ENCODE data around the gene ADAMTS2. TPM values are rescaled to one million over a fixed set of nuclear protein-coding genes. Genes with fewer than 3 reads are reported as not detected.

The ADAMTS2 gene
- total and polyA plus RNA-seq, 4 donors, result 12.5 to 27.1 (median 19.7) TPM

GRCh38 chr5:179258001-179258921, 87.0 kb downstream of the ADAMTS2 start:
- no peaks in the 10 kb centered on the region for H3K27me3 ChIP-seq (ENCODE audit: control insufficient read depth, insufficient read depth, low read length)
- peaks cover 8% of the 10 kb centered on the region for H3K36me3 ChIP-seq (ENCODE audit: control insufficient read depth, insufficient read depth, low read length)
- H3K4me1 ChIP-seq (ENCODE audit: control insufficient read depth, insufficient read depth, low read length), result peaks cover 58% of the 10 kb centered on the region
- H3K4me3 ChIP-seq (ENCODE audit: low read depth, low read length), result no peak overlapping the region
- H3K27ac ChIP-seq (ENCODE audit: low read depth, low read length), result peak overlapping the region; percentile 48
- no peak for DNase-seq (ENCODE audit: low read depth in 4 of 6, low spot score in 6 of 6)
- WGBS (ENCODE audit: insufficient coverage), result 83% methylated on average over 21 of the region's 23 CpGs
- H3K9me3 ChIP-seq (ENCODE audit: control insufficient read depth, insufficient read depth, low read length), result no peaks in the 10 kb centered on the region

- peaks cover 8% of the 10 kb centered on the region for H3K36me3 ChIP-seq (ENCODE audit: control insufficient read depth, insufficient read depth, low read length)
- H3K9me3 ChIP-seq (ENCODE audit: control insufficient read depth, insufficient read depth, low read length), result no peaks in the 10 kb centered on the region
- peaks cover 58% of the 10 kb centered on the region for H3K4me1 ChIP-seq (ENCODE audit: control insufficient read depth, insufficient read depth, low read length)
- no peak overlapping the region for H3K4me3 ChIP-seq (ENCODE audit: low read depth, low read length)
- WGBS (ENCODE audit: insufficient coverage), result 75% methylated on average over 29 of the region's 29 CpGs
- no peaks in the 10 kb centered on the region for H3K27me3 ChIP-seq (ENCODE audit: control insufficient read depth, insufficient read depth, low read length)
- H3K27ac ChIP-seq (ENCODE audit: low read depth, low read length), result peak overlapping the region; percentile 48
- peak in 1 of 6 donors; percentile 77 for DNase-seq (ENCODE audit: low read depth in 4 of 6, low spot score in 6 of 6)
These were observed 88.0 kb downstream of the ADAMTS2 start for GRCh38 chr5:179257176-179257682.

- Histone ChIP-seq H3K4me3 (ENCODE audit: low read depth, low read length) (no peak overlapping the region), H3K36me3 (ENCODE audit: control insufficient read depth, insufficient read depth, low read length) (peaks cover 8% of the 10 kb centered on the region), H3K27ac (ENCODE audit: low read depth, low read length) (peak overlapping the region; percentile 48), H3K4me1 (ENCODE audit: control insufficient read depth, insufficient read depth, low read length) (peaks cover 54% of the 10 kb centered on the region), H3K27me3 (ENCODE audit: control insufficient read depth, insufficient read depth, low read length) (no peaks in the 10 kb centered on the region), H3K9me3 (ENCODE audit: control insufficient read depth, insufficient read depth, low read length) (no peaks in the 10 kb centered on the region)
- peak in 1 of 6 donors; percentile 47 for DNase-seq (ENCODE audit: low read depth in 4 of 6, low spot score in 6 of 6)
- 82% methylated on average over 19 of the region's 23 CpGs for WGBS (ENCODE audit: insufficient coverage)
These were observed 88.7 kb downstream of the ADAMTS2 start for GRCh38 chr5:179256328-179257175.

GRCh38 chr5:179255527-179256327, 89.5 kb downstream of the ADAMTS2 start:
- Histone ChIP-seq H3K36me3 (ENCODE audit: control insufficient read depth, insufficient read depth, low read length) (peaks cover 8% of the 10 kb centered on the region), H3K4me1 (ENCODE audit: control insufficient read depth, insufficient read depth, low read length) (peaks cover 47% of the 10 kb centered on the region), H3K27me3 (ENCODE audit: control insufficient read depth, insufficient read depth, low read length) (no peaks in the 10 kb centered on the region), H3K27ac (ENCODE audit: low read depth, low read length) (peak overlapping the region; percentile 48), H3K4me3 (ENCODE audit: low read depth, low read length) (no peak overlapping the region), H3K9me3 (ENCODE audit: control insufficient read depth, insufficient read depth, low read length) (no peaks in the 10 kb centered on the region)
- no peak for DNase-seq (ENCODE audit: low read depth in 4 of 6, low spot score in 6 of 6)
- WGBS (ENCODE audit: insufficient coverage), result 95% methylated on average over 15 of the region's 15 CpGs

- Histone ChIP-seq H3K4me3 (ENCODE audit: low read depth, low read length) (no peak overlapping the region), H3K27ac (ENCODE audit: low read depth, low read length) (no peak overlapping the region), H3K9me3 (ENCODE audit: control insufficient read depth, insufficient read depth, low read length) (no peaks in the 10 kb centered on the region), H3K4me1 (ENCODE audit: control insufficient read depth, insufficient read depth, low read length) (peaks cover 37% of the 10 kb centered on the region), H3K27me3 (ENCODE audit: control insufficient read depth, insufficient read depth, low read length) (no peaks in the 10 kb centered on the region), H3K36me3 (ENCODE audit: control insufficient read depth, insufficient read depth, low read length) (peaks cover 8% of the 10 kb centered on the region)
- DNase-seq (ENCODE audit: low read depth in 4 of 6, low spot score in 6 of 6), result peak in 1 of 6 donors; percentile 38
- WGBS (ENCODE audit: insufficient coverage), result 68% methylated on average over 5 of the region's 5 CpGs
These were observed 90.5 kb downstream of the ADAMTS2 start for GRCh38 chr5:179254638-179255271.

- no peak overlapping the region for H3K4me3 ChIP-seq (ENCODE audit: low read depth, low read length)
- no peak for DNase-seq (ENCODE audit: low read depth in 4 of 6, low spot score in 6 of 6)
- peaks cover 7% of the 10 kb centered on the region for H3K36me3 ChIP-seq (ENCODE audit: control insufficient read depth, insufficient read depth, low read length)
- H3K27ac ChIP-seq (ENCODE audit: low read depth, low read length), result no peak overlapping the region
- WGBS (ENCODE audit: insufficient coverage), result 94% methylated on average over 5 of the region's 5 CpGs
- H3K9me3 ChIP-seq (ENCODE audit: control insufficient read depth, insufficient read depth, low read length), result no peaks in the 10 kb centered on the region
- H3K27me3 ChIP-seq (ENCODE audit: control insufficient read depth, insufficient read depth, low read length), result no peaks in the 10 kb centered on the region
- H3K4me1 ChIP-seq (ENCODE audit: control insufficient read depth, insufficient read depth, low read length), result peaks cover 27% of the 10 kb centered on the region
These were observed 91.5 kb downstream of the ADAMTS2 start for GRCh38 chr5:179253730-179254129.

- H3K9me3 ChIP-seq (ENCODE audit: control insufficient read depth, insufficient read depth, low read length), result peaks cover 3% of the 10 kb centered on the region
- no peak overlapping the region for H3K27ac ChIP-seq (ENCODE audit: low read depth, low read length)
- 67% methylated on average over 3 of the region's 8 CpGs for WGBS (ENCODE audit: insufficient coverage)
- no peak overlapping the region for H3K4me3 ChIP-seq (ENCODE audit: low read depth, low read length)
- H3K4me1 ChIP-seq (ENCODE audit: control insufficient read depth, insufficient read depth, low read length), result peaks cover 8% of the 10 kb centered on the region
- H3K36me3 ChIP-seq (ENCODE audit: control insufficient read depth, insufficient read depth, low read length), result peaks cover under 1% of the 10 kb centered on the region
- H3K27me3 ChIP-seq (ENCODE audit: control insufficient read depth, insufficient read depth, low read length), result no peaks in the 10 kb centered on the region
- no peak for DNase-seq (ENCODE audit: low read depth in 4 of 6, low spot score in 6 of 6)
These were observed 93.8 kb downstream of the ADAMTS2 start for GRCh38 chr5:179251276-179251969.

GRCh38 chr5:179250561-179251225, 94.6 kb downstream of the ADAMTS2 start:
- DNase-seq (ENCODE audit: low read depth in 4 of 6, low spot score in 6 of 6), result no peak
- 95% methylated on average over 13 of the region's 13 CpGs for WGBS (ENCODE audit: insufficient coverage)

More at GRCh38 chr5:179250561-179251225, 94.6 kb downstream of the ADAMTS2 start:
- Histone ChIP-seq H3K27me3 (ENCODE audit: control insufficient read depth, insufficient read depth, low read length) (no peaks in the 10 kb centered on the region), H3K4me3 (ENCODE audit: low read depth, low read length) (no peak overlapping the region), H3K27ac (ENCODE audit: low read depth, low read length) (no peak overlapping the region), H3K4me1 (ENCODE audit: control insufficient read depth, insufficient read depth, low read length) (peaks cover 4% of the 10 kb centered on the region), H3K36me3 (ENCODE audit: control insufficient read depth, insufficient read depth, low read length) (no peaks in the 10 kb centered on the region), H3K9me3 (ENCODE audit: control insufficient read depth, insufficient read depth, low read length) (peaks cover 3% of the 10 kb centered on the region)

All from spinal cord (tissue), 10 donors.